Lung (tissue), 12 donors: Measurements from ENCODE around the gene C4BPB. TPM values are rescaled to one million over a fixed set of nuclear protein-coding genes. Genes with fewer than 3 reads are reported as not detected.

ENCODE experiments used
- ATAC-seq: fragments of 200-7000 bp; cut with Tn5 transposase; one replicate; pipeline ENCODE4 v1.9.1; 2020; ENCODE audit warnings: moderate number of reproducible peaks; ENCODE audit not compliant: insufficient read depth, low FRiP score
- DNase-seq, 3 donors: peaks; one replicate each; pipeline ENCODE4 v3.0.0-alpha.2; 2013 to 2017
- H3K27ac ChIP-seq, 2 donors: one replicate each; pipeline ENCODE4 v1.5.1; 2013; ENCODE audit warnings: mild to moderate bottlenecking in 2 of 2, moderate library complexity in 2 of 2, control low read depth in 1 of 2, inconsistent platforms in 1 of 2, low read depth in 1 of 2, low read length in 1 of 2
- H3K27me3 ChIP-seq, 3 donors: one replicate each; pipeline ENCODE4 v1.5.1; 2013; ENCODE audit warnings: low read length in 2 of 3; ENCODE audit not compliant: control insufficient read depth in 3 of 3, insufficient read depth in 3 of 3
- H3K36me3 ChIP-seq, 4 donors: one replicate each; pipeline ENCODE4 v1.5.1; 2013; ENCODE audit warnings: low read length in 4 of 4, mild to moderate bottlenecking in 1 of 4, moderate library complexity in 1 of 4; ENCODE audit not compliant: control insufficient read depth in 4 of 4, insufficient read depth in 4 of 4
- H3K4me1 ChIP-seq, 5 donors: one replicate each; pipeline ENCODE4 v1.5.1; 2013; ENCODE audit warnings: low read length in 5 of 5, mild to moderate bottlenecking in 2 of 5, moderate library complexity in 1 of 5; ENCODE audit not compliant: control insufficient read depth in 5 of 5, insufficient read depth in 5 of 5
- H3K4me3 ChIP-seq: one replicate; pipeline ENCODE4 v1.5.1; 2013; ENCODE audit warnings: mild to moderate bottlenecking, control low read depth, moderate library complexity
- H3K9ac ChIP-seq, 2 donors: one replicate each; pipeline ENCODE4 v1.5.1; 2013; ENCODE audit warnings: low read length in 2 of 2, control low read depth in 1 of 2; ENCODE audit not compliant: insufficient read depth in 1 of 2
- H3K9me3 ChIP-seq, 4 donors: one replicate each; pipeline ENCODE4 v1.5.1; 2013; ENCODE audit warnings: low read length in 3 of 4, mild to moderate bottlenecking in 1 of 4, moderate library complexity in 1 of 4; ENCODE audit not compliant: control insufficient read depth in 4 of 4, insufficient read depth in 3 of 4
- WGBS, 2 donors: extraction: QIAGEN DNeasy Blood & Tissue Kit; methylation state at CpG; one replicate each; pipeline ENCODE4 v1.1.7; 2013; 5-methylcytosine and 5-hydroxymethylcytosine counted together
- polyA plus RNA-seq, 2 donors: library from polyadenylated mRNA; stranded (reverse); fragments of 200-250 nt; gene quantifications; one replicate each; pipeline ENCODE4 v1.2.1, GENCODE V29; 2013
- total RNA-seq, 2 donors: library from RNA; depleted of rRNA in 1 of 2; stranded (reverse); fragments of >200 nt in 1 of 2; gene quantifications; one replicate each; pipeline ENCODE4 v1.2.1, GENCODE V29; 2014 to 2021
- TF ChIP-seq, protein P1 (sequence below): IDR thresholded peaks from 2 replicates; pipeline ENCODE4 v1.5.1; 2012; ENCODE audit warnings: mild to moderate bottlenecking; ENCODE audit errors: control extremely low read depth, extremely low read depth
- donor health status: control.
- donor health status: control.
- donor health status: Bipolar disorder and iron deficiency.
- donor health status: healthy.
- donor health status: DM: yes; HTN: yes; CAD: no.

C4BPB gene
- total and polyA plus RNA-seq, 4 donors: 2.6 to 6.5 (median 4.7) TPM

DNA sequence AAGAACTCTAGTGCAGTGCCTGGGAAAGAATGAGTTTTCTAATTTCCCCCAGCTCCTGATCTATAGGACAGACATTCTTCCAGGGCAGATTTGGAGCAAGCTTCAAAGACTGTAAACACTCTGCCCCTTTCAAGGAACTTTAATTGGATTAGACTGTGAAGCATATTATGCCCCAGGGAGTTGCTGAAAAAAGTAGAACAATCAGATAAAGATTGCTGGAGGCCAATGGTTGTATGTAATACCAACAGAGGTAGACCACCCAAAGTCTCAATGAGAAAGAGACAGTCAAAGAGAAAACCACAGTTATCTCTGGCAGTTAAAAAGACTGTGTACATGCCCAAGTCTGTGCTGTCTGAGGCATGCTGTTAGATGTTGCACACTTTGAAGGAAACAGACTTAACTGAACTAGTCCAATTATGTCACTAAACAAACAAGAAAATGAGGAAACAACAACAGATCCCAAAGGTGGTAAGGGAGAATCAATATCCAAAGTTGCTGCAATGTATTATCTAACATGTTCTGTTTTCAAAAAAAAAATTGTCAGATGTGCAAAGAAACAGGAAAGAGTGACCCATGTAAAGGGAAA lies 39.8 kb downstream of the C4BPB start:
- no peak for DNase-seq
- H3K9ac ChIP-seq: no peak overlapping the region
- H3K9me3 ChIP-seq: peaks cover 0 to 19% (median 7%) of the 10 kb centered on the region in 4 donors
- no peaks in the 10 kb centered on the region for H3K4me1 ChIP-seq
- H3K4me3 ChIP-seq: no peak overlapping the region
- H3K27ac ChIP-seq: no peak overlapping the region
- H3K36me3 ChIP-seq: peaks cover 0 to 3% (median 2%) of the 10 kb centered on the region in 4 donors
- TF ChIP-seq, protein P1, sequence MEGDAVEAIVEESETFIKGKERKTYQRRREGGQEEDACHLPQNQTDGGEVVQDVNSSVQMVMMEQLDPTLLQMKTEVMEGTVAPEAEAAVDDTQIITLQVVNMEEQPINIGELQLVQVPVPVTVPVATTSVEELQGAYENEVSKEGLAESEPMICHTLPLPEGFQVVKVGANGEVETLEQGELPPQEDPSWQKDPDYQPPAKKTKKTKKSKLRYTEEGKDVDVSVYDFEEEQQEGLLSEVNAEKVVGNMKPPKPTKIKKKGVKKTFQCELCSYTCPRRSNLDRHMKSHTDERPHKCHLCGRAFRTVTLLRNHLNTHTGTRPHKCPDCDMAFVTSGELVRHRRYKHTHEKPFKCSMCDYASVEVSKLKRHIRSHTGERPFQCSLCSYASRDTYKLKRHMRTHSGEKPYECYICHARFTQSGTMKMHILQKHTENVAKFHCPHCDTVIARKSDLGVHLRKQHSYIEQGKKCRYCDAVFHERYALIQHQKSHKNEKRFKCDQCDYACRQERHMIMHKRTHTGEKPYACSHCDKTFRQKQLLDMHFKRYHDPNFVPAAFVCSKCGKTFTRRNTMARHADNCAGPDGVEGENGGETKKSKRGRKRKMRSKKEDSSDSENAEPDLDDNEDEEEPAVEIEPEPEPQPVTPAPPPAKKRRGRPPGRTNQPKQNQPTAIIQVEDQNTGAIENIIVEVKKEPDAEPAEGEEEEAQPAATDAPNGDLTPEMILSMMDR: no peak
- ATAC-seq: no peak
- H3K27me3 ChIP-seq: no peaks in the 10 kb centered on the region

DNA sequence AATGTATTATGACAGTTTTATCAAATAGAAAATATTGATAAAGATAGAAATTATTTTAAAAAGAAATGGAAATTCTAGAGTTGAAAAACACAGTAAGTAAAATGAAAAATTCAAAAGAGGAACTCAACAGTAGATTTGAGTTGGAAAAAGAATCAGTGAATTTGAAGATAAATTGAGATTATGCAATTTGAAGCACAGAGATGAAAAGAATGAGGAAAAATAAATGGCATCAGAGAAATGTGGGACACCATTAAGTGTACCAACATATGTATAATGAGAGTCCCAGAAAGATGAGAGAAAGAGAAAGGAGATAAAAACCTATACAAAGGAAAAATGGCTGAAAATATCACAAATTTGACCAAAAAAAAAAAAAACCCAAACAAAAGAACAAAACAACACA lies 40.4 kb downstream of the C4BPB start:
- ATAC-seq: no peak
- no peak overlapping the region for H3K4me3 ChIP-seq
- H3K27me3 ChIP-seq: no peaks in the 10 kb centered on the region
- H3K27ac ChIP-seq: no peak overlapping the region
- H3K36me3 ChIP-seq: peaks cover 0 to 3% (median 2%) of the 10 kb centered on the region in 4 donors
- H3K9ac ChIP-seq: no peak overlapping the region
- peaks cover 0 to 19% (median 7%) of the 10 kb centered on the region in 4 donors for H3K9me3 ChIP-seq
- no peak for DNase-seq
- TF ChIP-seq, protein P1: no peak
- no peaks in the 10 kb centered on the region for H3K4me1 ChIP-seq

DNA sequence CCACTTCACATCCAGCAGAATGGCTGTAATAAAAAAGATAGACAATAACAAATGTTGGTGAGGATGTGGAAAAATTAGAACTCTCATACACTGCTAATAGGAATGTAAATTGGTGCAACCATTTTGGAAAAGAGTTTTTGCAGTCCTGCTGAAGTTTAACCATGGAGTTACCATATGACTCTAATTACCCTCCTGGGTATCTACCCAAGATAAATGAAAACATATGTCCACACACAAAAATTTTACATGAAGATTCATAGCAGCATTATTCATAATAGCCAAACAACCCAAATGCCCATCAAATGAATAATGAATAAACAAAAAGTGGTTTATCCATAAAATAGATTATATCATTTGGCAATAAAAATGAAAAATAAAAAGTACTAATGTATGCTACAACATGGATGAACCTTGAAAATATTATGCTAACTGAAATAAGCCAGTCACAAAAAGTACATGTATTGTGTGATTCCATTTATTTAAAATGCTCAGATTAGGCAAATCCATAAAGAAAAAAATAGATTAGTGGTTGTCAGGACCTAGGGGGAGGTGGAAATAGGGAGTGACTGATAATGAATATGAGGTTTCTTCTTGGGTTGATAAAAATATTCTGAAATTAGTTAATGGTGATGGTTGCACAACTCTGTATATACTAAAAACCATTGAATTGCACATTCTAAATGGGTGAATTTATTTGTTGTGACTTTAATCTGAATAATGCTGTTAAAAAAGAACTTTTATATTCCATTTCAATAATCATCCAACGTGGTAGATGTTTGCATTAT lies 41.8 kb downstream of the C4BPB start:
- no peak overlapping the region for H3K9ac ChIP-seq

More for the DNA sequence above, 41.8 kb downstream of the C4BPB start:
- Histone ChIP-seq H3K27me3 (no peaks in the 10 kb centered on the region), H3K9me3 (peaks cover 0 to 19% (median 7%) of the 10 kb centered on the region in 4 donors), H3K4me1 (no peaks in the 10 kb centered on the region), H3K36me3 (peaks cover 0 to 3% (median 0%) of the 10 kb centered on the region in 4 donors), H3K27ac (no peak overlapping the region), H3K4me3 (no peak overlapping the region)
- WGBS, 2 donors: 81 to 85% methylated on average over 1 of the region's 1 CpG
- ATAC-seq: no peak
- no peak for DNase-seq
- TF ChIP-seq, protein P1: no peak
